K562 (cell line): ENCODE results near the gene PRODH2. TPM values are rescaled to one million over a fixed set of nuclear protein-coding genes. Genes with fewer than 3 reads are reported as not detected.

ENCODE experiments used
- ATAC-seq: fragments of 200-7000 bp; cut with Tn5 transposase; 3 replicates; pipeline ENCODE4 v1.9.1; 2020; ENCODE audit warnings: moderate library complexity
- BruUV-seq: library from RNA; stranded (reverse); fragments of 400-500 nt; replicated peaks from 2 replicates; lab custom pipeline; 2021; lab: Mats Ljungman, UMichigan
- CTCF ChIA-PET: fragments of 300-600 bp; formaldehyde crosslinking; extraction: SDS; loops from one replicate; lab custom pipeline; 2021; ENCODE audit warnings: low intra/inter-chr PET ratio; lab: Yijun Ruan, JAX
- POLR2A ChIA-PET: fragments of 300-600, 350-650 bp; sonication (Branson Sonifier 250); formaldehyde crosslinking; extraction: SDS; loops from one replicate; lab custom pipeline; 2021; ENCODE audit warnings: antibody characterized with exemption, inconsistent platforms; lab: Yijun Ruan, JAX
- DNase-seq, 4 experiments: peaks; one replicate each; pipeline versions ENCODE4 v3.0.0 to v3.0.0-alpha.2; 2011 to 2018; ENCODE audit warnings: low spot score in 3 of 4, mixed read lengths in 3 of 4; ENCODE audit errors: extremely low read depth in 1 of 4
- FAIRE-seq: peaks from 2 replicates; lab custom pipeline; 2011; peaks lifted over from hg19 to GRCh38; lab: Jason Lieb, UNC
- H2AFZ ChIP-seq: 2 replicates; pipeline ENCODE4 v1.6.0; 2011; ENCODE audit warnings: low read depth, low read length, control low read depth, inconsistent platforms
- H3K27ac ChIP-seq: fragments of 200-600 bp; 3 replicates; pipeline ENCODE4 v1.8.0; 2011; ENCODE audit warnings: low read depth, mild to moderate bottlenecking, control low read depth, inconsistent platforms, low read length, moderate library complexity, mixed read lengths; ENCODE audit errors: extremely low read depth
- H3K27me3 ChIP-seq, 2 experiments: fragments of 300-600 bp in 1 of 2; 2 replicates in 1 of 2; 3 replicates in 1 of 2; pipeline versions ENCODE4 v1.6.0 to v1.8.0; 2011; ENCODE audit warnings: inconsistent platforms in 2 of 2, low read length in 2 of 2, mild to moderate bottlenecking in 1 of 2, mixed read lengths in 1 of 2, moderate library complexity in 1 of 2; ENCODE audit not compliant: control insufficient read depth in 2 of 2, insufficient read depth in 2 of 2
- H3K36me3 ChIP-seq: fragments of 300-600 bp; 3 replicates; pipeline ENCODE4 v1.8.0; 2011; ENCODE audit warnings: mild to moderate bottlenecking, low read length, inconsistent platforms; ENCODE audit not compliant: control insufficient read depth, insufficient read depth
- H3K4me1 ChIP-seq, 2 experiments: fragments of 200-600 bp in 1 of 2; replicated peaks in 1 of 2; 2 replicates in 1 of 2; 3 replicates in 1 of 2; pipeline versions ENCODE4 v1.5.1 to v1.8.0; 2011; ENCODE audit warnings: inconsistent platforms in 2 of 2, low read length in 2 of 2, mild to moderate bottlenecking in 1 of 2, mixed read lengths in 1 of 2, moderate library complexity in 1 of 2; ENCODE audit not compliant: control insufficient read depth in 2 of 2, insufficient read depth in 2 of 2
- H3K4me2 ChIP-seq: 2 replicates; pipeline ENCODE4 v1.6.1; 2011; ENCODE audit warnings: low read length, control low read depth, inconsistent platforms, mixed read lengths; ENCODE audit not compliant: insufficient read depth
- H3K4me3 ChIP-seq: fragments of 200-600 bp; sonication (generic), shearing (Covaris generic); 2 replicates; pipeline ENCODE4 v1.5.1; 2016; ENCODE audit warnings: control low read depth, inconsistent platforms
- H3K79me2 ChIP-seq: fragments of 200-600 bp; 3 replicates; pipeline ENCODE4 v1.8.0; 2011; ENCODE audit warnings: low read length, inconsistent platforms; ENCODE audit not compliant: control insufficient read depth, insufficient read depth
- H3K9ac ChIP-seq, 2 experiments: 2 replicates each; pipeline versions ENCODE4 v1.6.0 to v1.6.1; 2011; ENCODE audit warnings: low read depth in 2 of 2, low read length in 2 of 2, control low read depth in 1 of 2, inconsistent platforms in 1 of 2, mild to moderate bottlenecking in 1 of 2, mixed read lengths in 1 of 2; ENCODE audit not compliant: insufficient read depth in 1 of 2
- H3K9me1 ChIP-seq: one replicate; pipeline ENCODE4 v1.6.0; 2011; ENCODE audit warnings: inconsistent platforms, mild to moderate bottlenecking, low read length, moderate library complexity; ENCODE audit not compliant: control insufficient read depth, insufficient read depth
- H3K9me3 ChIP-seq: replicated peaks from 2 replicates; pipeline ENCODE4 v1.5.1; 2011; ENCODE audit warnings: low read depth, low read length, inconsistent platforms; ENCODE audit not compliant: control insufficient read depth, insufficient read depth
- H4K20me1 ChIP-seq: replicated peaks from 2 replicates; pipeline ENCODE4 v1.6.1; 2011; ENCODE audit warnings: low read length, inconsistent platforms, mixed read lengths; ENCODE audit not compliant: control insufficient read depth, insufficient read depth
- CHD2 ChIP-seq: IDR thresholded peaks from 2 replicates; pipeline ENCODE4 v1.6.1; 2011; ENCODE audit warnings: low read depth, low read length
- ETV6 ChIP-seq, 3 experiments: fragments of 150-350 bp in 1 of 3; sonication (generic) in 1 of 3; formaldehyde crosslinking in 1 of 3; IDR thresholded peaks; 2 replicates each; pipeline versions ENCODE4 v1.6.1 to v1.8.0; 2014 to 2022; ENCODE audit warnings: borderline replicate concordance in 2 of 3, low read depth in 2 of 3, antibody characterized with exemption in 1 of 3, low read length in 1 of 3, mild to moderate bottlenecking in 1 of 3, missing genetic modification reagents in 1 of 3
- FOXP1 ChIP-seq: sonication (generic); formaldehyde crosslinking; IDR thresholded peaks from 2 replicates; pipeline ENCODE4 v1.8.0; 2022; ENCODE audit warnings: mild to moderate bottlenecking, missing genetic modification reagents
- L3MBTL2 ChIP-seq: fragments of 450-650 bp; IDR thresholded peaks from 2 replicates; pipeline ENCODE4 v1.6.1; 2016; ENCODE audit warnings: mild to moderate bottlenecking, moderate library complexity
- PHF21A ChIP-seq: fragments of 450-650 bp; IDR thresholded peaks from 2 replicates; pipeline ENCODE4 v1.6.1; 2017; ENCODE audit warnings: low read depth, borderline replicate concordance
- POU5F1 ChIP-seq: fragments of 150-350 bp; IDR thresholded peaks from 2 replicates; pipeline ENCODE4 v1.6.1; 2014; ENCODE audit warnings: borderline replicate concordance, low read length, low read depth, mild to moderate bottlenecking; ENCODE audit not compliant: partially characterized antibody
- ZNF668 ChIP-seq: fragments of 250-450 bp; sonication (Bioruptor Pico); IDR thresholded peaks from 2 replicates; pipeline ENCODE4 v1.8.0; 2022; ENCODE audit warnings: mild to moderate bottlenecking, inconsistent platforms
- ZNF778 ChIP-seq: fragments of 450-650 bp; formaldehyde crosslinking; IDR thresholded peaks from 2 replicates; pipeline ENCODE4 v1.4.0; 2020; ENCODE audit warnings: mild to moderate bottlenecking, moderate library complexity
- WGBS: fragments of 100-300 bp; shearing (Covaris generic); methylation state at CpG from one replicate; pipeline ENCODE4 v1.1.6; 2016; ENCODE audit warnings: low coverage, mixed read lengths; ENCODE audit not compliant: insufficient coverage; ENCODE audit errors: missing lambda C conversion rate; 5-methylcytosine and 5-hydroxymethylcytosine counted together
- in situ Hi-C: fragments of 300-500 bp; cut with MboI; formaldehyde crosslinking; loops from 4 replicates; pipeline ENCODE4 v1.15.0; 2018; ENCODE audit warnings: inconsistent platforms, mixed read lengths
- intact Hi-C: fragments of 100-400 bp; cut with micrococcal nuclease; formaldehyde crosslinking; loops from 2 replicates; pipeline ENCODE4 v1.14.2; 2022
- polyA plus RNA-seq, 8 experiments: library from polyadenylated mRNA; depleted of rRNA in 4 of 8; stranded (reverse) in 5 of 8; unstranded in 3 of 8; fragments of >200 nt; fragmentation: Nextera tagmentation in 2 of 8; fragmentation: Illumina TruSeq in 1 of 8; extraction: Ambion mirVana in 2 of 8; extraction: Trizol in 1 of 8; gene quantifications; 2 replicates each; pipeline versions ENCODE4 v1.2.1 to v1.2.3, GENCODE V29; 2011 to 2014; ENCODE audit warnings: inconsistent platforms in 1 of 8, missing spikeins in 1 of 8
- total RNA-seq, 7 experiments: library from RNA; depleted of rRNA in 6 of 7; stranded (reverse); fragments of >200 nt in 6 of 7; fragmentation: Illumina TruSeq in 2 of 7; extraction: Trizol in 2 of 7; gene quantifications; 2 replicates each; pipeline versions ENCODE4 v1.2.1 to v1.2.3, GENCODE V29; 2011 to 2021; ENCODE audit warnings: low replicate concordance in 1 of 7
- TF ChIP-seq, protein P1 (sequence below): fragments of 450-650 bp; formaldehyde crosslinking; conservative IDR thresholded peaks from 2 replicates; pipeline ENCODE4 v1.4.0; 2022; ENCODE audit warnings: mild to moderate bottlenecking, missing genetic modification characterization
- TF ChIP-seq, protein P2 (sequence below): fragments of 200-800 bp; sonication (Bioruptor generic); IDR thresholded peaks from 2 replicates; pipeline ENCODE4 v1.6.1; 2017; ENCODE audit warnings: missing genetic modification characterization, missing compliant biosample characterization
- TF ChIP-seq, protein P3 (sequence below): sonication (generic); formaldehyde crosslinking; IDR thresholded peaks from 2 replicates; pipeline ENCODE4 v1.8.1; 2022; ENCODE audit warnings: missing genetic modification reagents

Gene PRODH2
- total and polyA plus RNA-seq, 9 of the 15 experiments (the other 6 are each of a cell fraction or from before 2014, with no cell fraction given) = not detected

DNA sequence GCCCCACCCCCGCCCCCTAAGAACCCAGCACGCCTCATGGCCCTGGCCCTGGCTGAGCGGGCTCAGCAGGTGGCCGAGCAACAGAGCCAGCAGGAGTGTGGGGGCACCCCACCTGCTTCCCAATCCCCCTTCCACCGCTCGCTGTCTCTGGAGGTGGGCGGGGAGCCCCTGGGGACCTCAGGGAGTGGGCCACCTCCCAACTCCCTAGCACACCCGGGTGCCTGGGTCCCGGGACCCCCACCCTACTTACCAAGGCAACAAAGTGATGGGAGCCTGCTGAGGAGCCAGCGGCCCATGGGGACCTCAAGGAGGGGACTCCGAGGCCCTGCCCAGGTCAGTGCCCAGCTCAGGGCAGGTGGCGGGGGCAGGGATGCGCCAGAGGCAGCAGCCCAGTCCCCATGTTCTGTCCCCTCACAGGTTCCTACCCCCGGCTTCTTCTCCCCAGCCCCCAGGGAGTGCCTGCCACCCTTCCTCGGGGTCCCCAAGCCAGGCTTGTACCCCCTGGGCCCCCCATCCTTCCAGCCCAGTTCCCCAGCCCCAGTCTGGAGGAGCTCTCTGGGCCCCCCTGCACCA, 25.3 kb downstream of the PRODH2 start:
- Histone ChIP-seq H3K79me2 (no peaks in the 10 kb centered on the region), H3K4me3 (no peak overlapping the region), H2AFZ (no peak overlapping the region), H3K27me3 (no peaks in the 10 kb centered on the region), H3K4me1 (peaks cover 0 to 54% of the 10 kb centered on the region in 2 experiments; a peak in 2 of 5 replicates)
- ATAC-seq = no peak
- no TSS peak for BruUV-seq
- no peak for FAIRE-seq
- intact Hi-C loops = no loop called here
- TF ChIP-seq ZNF778 = no peak
- TF ChIP-seq ZNF668 (CRISPR knock-in tag) = no peak
- TF ChIP-seq FOXP1 (CRISPR knock-in tag) = no peak
- TF ChIP-seq, protein P1, sequence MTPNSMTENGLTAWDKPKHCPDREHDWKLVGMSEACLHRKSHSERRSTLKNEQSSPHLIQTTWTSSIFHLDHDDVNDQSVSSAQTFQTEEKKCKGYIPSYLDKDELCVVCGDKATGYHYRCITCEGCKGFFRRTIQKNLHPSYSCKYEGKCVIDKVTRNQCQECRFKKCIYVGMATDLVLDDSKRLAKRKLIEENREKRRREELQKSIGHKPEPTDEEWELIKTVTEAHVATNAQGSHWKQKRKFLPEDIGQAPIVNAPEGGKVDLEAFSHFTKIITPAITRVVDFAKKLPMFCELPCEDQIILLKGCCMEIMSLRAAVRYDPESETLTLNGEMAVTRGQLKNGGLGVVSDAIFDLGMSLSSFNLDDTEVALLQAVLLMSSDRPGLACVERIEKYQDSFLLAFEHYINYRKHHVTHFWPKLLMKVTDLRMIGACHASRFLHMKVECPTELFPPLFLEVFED (CRISPR knock-in tag) = no peak
- TF ChIP-seq, protein P2, sequence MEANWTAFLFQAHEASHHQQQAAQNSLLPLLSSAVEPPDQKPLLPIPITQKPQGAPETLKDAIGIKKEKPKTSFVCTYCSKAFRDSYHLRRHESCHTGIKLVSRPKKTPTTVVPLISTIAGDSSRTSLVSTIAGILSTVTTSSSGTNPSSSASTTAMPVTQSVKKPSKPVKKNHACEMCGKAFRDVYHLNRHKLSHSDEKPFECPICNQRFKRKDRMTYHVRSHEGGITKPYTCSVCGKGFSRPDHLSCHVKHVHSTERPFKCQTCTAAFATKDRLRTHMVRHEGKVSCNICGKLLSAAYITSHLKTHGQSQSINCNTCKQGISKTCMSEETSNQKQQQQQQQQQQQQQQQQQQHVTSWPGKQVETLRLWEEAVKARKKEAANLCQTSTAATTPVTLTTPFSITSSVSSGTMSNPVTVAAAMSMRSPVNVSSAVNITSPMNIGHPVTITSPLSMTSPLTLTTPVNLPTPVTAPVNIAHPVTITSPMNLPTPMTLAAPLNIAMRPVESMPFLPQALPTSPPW = no peak
- no peak for TF ChIP-seq L3MBTL2
- TF ChIP-seq, protein P3, sequence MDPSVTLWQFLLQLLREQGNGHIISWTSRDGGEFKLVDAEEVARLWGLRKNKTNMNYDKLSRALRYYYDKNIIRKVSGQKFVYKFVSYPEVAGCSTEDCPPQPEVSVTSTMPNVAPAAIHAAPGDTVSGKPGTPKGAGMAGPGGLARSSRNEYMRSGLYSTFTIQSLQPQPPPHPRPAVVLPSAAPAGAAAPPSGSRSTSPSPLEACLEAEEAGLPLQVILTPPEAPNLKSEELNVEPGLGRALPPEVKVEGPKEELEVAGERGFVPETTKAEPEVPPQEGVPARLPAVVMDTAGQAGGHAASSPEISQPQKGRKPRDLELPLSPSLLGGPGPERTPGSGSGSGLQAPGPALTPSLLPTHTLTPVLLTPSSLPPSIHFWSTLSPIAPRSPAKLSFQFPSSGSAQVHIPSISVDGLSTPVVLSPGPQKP = no peak
- TF ChIP-seq POU5F1 = no peak
- TF ChIP-seq PHF21A = no peak
- TF ChIP-seq ETV6 (IDR thresholded peaks at IDR 0.05; ENCODE audit: borderline replicate concordance in 1 of 2, low read depth in 2 of 2, low read length in 1 of 2) = no peak
- TF ChIP-seq ETV6 (CRISPR knock-in tag; IDR thresholded peaks at IDR 0.05; ENCODE audit: borderline replicate concordance) = no peak
- TF ChIP-seq CHD2 = no peak
- TF ChIP-seq, all 486 proteins: peak for 0
- no peak overlapping the region for H3K9ac ChIP-seq
- no peak overlapping the region for H3K27ac ChIP-seq
- ChIA-PET POLR2A (no interaction called here), CTCF (no interaction called here)
- H3K4me2 ChIP-seq = no peak overlapping the region
- in situ Hi-C loops = no loop called here
- H3K9me1 ChIP-seq = no peaks in the 10 kb centered on the region
- no peaks in the 10 kb centered on the region for H3K9me3 ChIP-seq
- no peak for DNase-seq
- no peaks in the 10 kb centered on the region for H4K20me1 ChIP-seq
- WGBS = 75% methylated on average over 11 of the region's 15 CpGs
- H3K36me3 ChIP-seq = peaks cover 4% of the 10 kb centered on the region; the same call in 1 of the 3 replicates
